ENCODE results near the gene MYT1. TPM values are rescaled to one million over a fixed set of nuclear protein-coding genes. Genes with fewer than 3 reads are reported as not detected.
"Not testable (repeated sequence)": the region's sequence is repeated elsewhere in the genome, so short reads cannot be mapped to it uniquely, and the experiment has no call there.

MYT1 gene
- polyA plus RNA-seq, 6 donors from 2014 or later, result not detected

DNA sequence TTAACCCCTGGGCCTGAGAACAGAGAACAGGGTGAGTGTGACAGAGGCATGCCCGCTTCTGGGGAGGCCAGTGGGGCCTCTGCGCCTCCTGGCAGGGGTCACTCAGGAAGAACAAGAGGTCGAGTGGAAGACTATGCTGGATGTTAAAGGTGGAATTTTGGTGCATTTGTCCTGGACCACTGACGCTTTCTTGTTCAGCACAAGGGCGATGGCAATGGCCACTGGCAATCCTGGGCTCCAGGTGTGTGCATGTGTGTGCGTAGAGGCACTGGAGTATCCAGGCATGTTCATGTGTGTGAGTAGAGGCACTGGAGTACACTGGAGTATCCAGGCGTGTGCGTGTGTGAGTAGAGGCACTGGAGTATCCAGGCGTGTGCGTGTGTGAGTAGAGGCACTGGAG, 33.4 kb upstream of the MYT1 start:
- DNase-seq, result no peak
- Mint-ChIP-seq H3K9me3 (peaks cover 0 to 3% (median 0%) of the 10 kb centered on the region in 7 donors), H3K4me3 (no peak overlapping the region), H3K27me3 (peaks cover 9 to 41% (median 40%) of the 10 kb centered on the region in 3 donors), H3K27ac (peak overlapping the region in 1 of 6 donors; percentile 19), H3K4me1 (no peaks in the 10 kb centered on the region), H3K36me3 (no peaks in the 10 kb centered on the region)
- no peak for ATAC-seq (ENCODE audit: low read depth in 2 of 2)

DNA sequence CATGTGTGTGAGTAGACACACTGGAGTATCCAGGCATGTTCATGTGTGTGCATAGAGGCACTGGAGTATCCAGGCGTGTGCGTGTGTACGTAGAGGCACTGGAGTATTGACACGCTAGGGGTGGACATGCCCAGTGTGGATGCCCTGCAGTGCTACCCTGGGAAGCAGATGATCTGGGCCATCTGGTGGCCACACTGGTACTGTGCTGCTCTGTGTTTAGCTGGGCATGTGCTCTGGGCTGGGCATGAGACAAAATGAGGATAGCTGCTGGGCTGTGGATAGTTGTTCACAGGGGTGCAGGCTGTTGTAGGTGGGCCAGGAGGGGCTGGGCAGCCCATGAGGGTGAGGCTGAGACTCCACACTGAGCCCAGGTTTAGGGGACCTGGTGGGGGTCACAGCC, 32.8 kb upstream of the MYT1 start:
- no peak for ATAC-seq (ENCODE audit: low read depth in 2 of 2)
- H3K9me3 Mint-ChIP-seq, result peaks cover 0 to 3% (median 0%) of the 10 kb centered on the region in 7 donors
- DNase-seq, result no peak

DNA sequence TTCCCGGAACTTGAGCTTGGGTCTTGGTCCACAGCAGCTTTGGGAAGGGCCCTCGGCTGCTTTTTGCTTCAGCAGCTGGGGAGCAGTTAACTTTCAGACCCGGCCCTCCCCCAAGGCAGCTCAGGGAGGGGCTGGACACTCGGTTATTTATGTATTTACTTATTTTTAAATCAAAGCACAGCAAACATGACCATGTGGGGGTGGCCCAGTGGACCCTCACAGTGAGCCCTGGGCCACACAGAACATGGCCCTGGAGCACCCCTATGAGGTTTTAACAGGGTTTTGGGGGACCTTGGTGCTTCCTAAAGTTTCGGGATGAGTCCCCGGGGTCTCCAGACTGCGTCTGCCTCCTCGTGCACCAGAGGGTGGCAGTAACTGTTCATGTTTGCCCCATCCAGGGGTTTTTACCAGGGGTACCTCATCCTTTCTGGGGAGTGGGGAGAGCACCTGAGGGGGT, 30.3 kb upstream of the MYT1 start:
- DNase-seq (no peak), ATAC-seq (ENCODE audit: low read depth in 2 of 2) (no peak)
- H3K36me3 Mint-ChIP-seq, result no peaks in the 10 kb centered on the region
- no peak overlapping the region for H3K4me3 Mint-ChIP-seq
- no peaks in the 10 kb centered on the region for H3K4me1 Mint-ChIP-seq
- peaks cover 12 to 45% (median 36%) of the 10 kb centered on the region in 3 donors for H3K27me3 Mint-ChIP-seq
- no peaks in the 10 kb centered on the region for H3K9me3 Mint-ChIP-seq
- no peak overlapping the region for H3K27ac Mint-ChIP-seq

More for the DNA sequence above, 32.8 kb upstream of the MYT1 start:
- H3K27me3 Mint-ChIP-seq, result peaks cover 12 to 46% (median 45%) of the 10 kb centered on the region in 3 donors
- H3K4me3 Mint-ChIP-seq, result no peak overlapping the region
- H3K4me1 Mint-ChIP-seq, result no peaks in the 10 kb centered on the region
- no peak overlapping the region for H3K27ac Mint-ChIP-seq
- no peaks in the 10 kb centered on the region for H3K36me3 Mint-ChIP-seq

DNA sequence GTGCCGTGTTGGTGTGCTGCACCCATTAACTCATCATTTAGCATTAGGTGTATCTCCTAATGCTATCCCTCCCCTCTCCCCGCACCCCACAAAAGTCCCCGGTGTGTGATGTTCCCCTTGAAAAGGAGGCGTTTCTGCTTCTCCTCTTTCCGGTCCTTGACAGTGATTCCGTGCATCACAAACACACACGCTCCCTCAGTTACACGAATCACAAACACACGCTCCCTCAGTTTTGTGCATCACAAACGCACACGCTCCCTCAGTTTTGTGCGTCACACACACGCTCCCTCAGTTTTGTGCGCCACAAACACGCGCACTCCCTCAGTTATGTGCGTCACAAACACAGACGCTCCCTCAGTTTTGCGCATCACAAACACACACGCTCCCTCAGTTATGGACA, 29.5 kb upstream of the MYT1 start:
- not testable (repeated sequence) for H3K36me3 Mint-ChIP-seq; ATAC-seq (ENCODE audit: low read depth in 2 of 2); DNase-seq; H3K4me1 Mint-ChIP-seq; H3K9me3 Mint-ChIP-seq; H3K27ac Mint-ChIP-seq
- Mint-ChIP-seq H3K27me3 (peaks cover 12 to 38% (median 29%) of the 10 kb centered on the region in 3 donors), H3K4me3 (peak overlapping the region in 1 of 8 donors; percentile 30)

DNA sequence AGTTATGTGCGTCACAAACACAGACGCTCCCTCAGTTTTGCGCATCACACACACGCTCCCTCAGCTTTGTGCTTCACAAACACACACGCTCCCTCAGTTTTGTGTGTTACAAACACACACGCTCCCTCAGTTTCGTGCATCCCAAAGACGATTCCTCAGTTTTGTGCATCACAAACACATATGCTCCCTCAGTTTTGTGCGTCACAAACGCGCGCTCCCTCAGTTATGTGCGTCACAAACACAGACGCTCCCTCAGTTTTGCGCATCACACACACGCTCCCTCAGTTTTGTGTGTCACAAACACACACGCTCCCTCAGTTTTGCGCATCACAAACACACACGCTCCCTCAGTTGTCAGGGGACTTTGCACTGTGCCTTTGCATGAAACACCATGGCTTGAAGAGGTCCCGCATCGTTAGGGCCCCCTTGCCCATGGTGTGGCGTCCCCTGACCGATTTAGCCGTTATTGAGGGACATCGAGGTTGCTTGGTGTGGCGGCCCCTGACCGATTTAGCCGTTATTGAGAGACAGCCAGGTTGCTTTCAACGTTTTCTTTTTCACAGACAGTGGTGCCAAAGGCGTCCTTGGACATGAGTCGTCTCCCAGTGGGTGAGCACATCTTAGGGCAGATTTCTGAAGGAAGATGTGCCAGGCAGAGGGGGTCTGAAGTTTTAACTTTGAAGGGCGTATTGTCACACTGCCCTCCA, 28.1 kb upstream of the MYT1 start:
- H3K4me1 Mint-ChIP-seq, result no peaks in the 10 kb centered on the region
- H3K36me3 Mint-ChIP-seq, result no peaks in the 10 kb centered on the region
- H3K4me3 Mint-ChIP-seq, result no peak overlapping the region
- no peak for DNase-seq
- H3K9me3 Mint-ChIP-seq, result no peaks in the 10 kb centered on the region
- ATAC-seq (ENCODE audit: low read depth in 2 of 2), result no peak
- H3K27me3 Mint-ChIP-seq, result peaks cover 12 to 35% (median 26%) of the 10 kb centered on the region in 3 donors
- no peak overlapping the region for H3K27ac Mint-ChIP-seq

DNA sequence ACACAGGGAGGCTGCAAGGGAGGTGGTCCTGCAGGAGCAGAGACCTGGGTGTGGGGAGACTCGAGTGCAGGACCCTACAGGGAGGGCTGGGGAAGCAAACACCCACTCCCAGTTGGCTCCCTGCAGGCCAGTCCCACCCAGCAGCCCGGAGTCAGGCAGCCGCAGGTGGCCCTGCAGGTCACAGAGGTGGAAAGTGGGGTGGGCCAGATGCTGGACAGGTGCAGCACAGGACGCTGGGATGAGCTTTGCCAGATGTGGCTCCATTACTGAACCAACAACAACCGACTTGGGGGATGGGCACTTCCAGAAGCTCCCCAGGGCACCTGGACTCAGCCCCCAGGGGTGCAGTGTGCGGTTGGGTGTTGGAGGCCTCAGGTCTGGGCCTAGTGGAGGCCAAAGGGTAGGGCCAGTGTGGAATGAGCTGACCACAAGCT, 26.6 kb upstream of the MYT1 start:
- ATAC-seq (ENCODE audit: low read depth in 2 of 2) (no peak), DNase-seq (no peak)
- no peaks in the 10 kb centered on the region for H3K36me3 Mint-ChIP-seq
- no peak overlapping the region for H3K4me3 Mint-ChIP-seq
- H3K27ac Mint-ChIP-seq, result no peak overlapping the region
- no peaks in the 10 kb centered on the region for H3K9me3 Mint-ChIP-seq
- H3K27me3 Mint-ChIP-seq, result peaks cover 12 to 33% (median 32%) of the 10 kb centered on the region in 3 donors
- H3K4me1 Mint-ChIP-seq, result peaks cover 0 to 4% (median 0%) of the 10 kb centered on the region in 3 donors

DNA sequence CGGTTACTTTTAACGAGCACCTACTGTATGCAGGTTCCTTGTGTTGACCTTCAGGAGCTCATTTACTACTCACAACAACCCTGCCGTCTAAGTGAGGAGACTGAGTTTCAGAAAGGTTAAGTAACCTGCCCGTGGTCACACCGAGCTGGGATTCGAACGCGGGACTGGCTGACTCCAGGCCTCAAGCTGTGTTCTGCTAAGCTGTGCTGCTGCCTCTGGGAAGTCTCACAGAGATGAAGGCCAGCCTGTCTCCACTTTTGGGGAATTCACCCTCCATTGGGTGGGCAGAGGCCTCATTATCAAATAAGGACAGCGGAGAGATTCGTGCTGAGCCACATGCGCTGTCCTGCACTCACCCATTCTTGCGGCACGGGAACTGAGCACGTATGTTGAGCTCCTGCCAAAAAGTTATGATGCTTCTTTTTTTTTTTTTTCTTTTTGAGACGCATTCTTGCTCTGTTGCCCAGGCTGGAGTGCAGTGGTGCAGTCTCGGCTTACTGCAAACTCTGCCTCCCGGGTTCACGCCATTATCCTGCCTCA, 25.9 kb upstream of the MYT1 start:
- Mint-ChIP-seq H3K27me3 (peaks cover 12 to 33% (median 32%) of the 10 kb centered on the region in 3 donors), H3K4me3 (no peak overlapping the region), H3K4me1 (peaks cover 0 to 4% (median 0%) of the 10 kb centered on the region in 3 donors), H3K27ac (no peak overlapping the region), H3K9me3 (no peaks in the 10 kb centered on the region), H3K36me3 (no peaks in the 10 kb centered on the region)
- DNase-seq (no peak), ATAC-seq (ENCODE audit: low read depth in 2 of 2) (no peak)

DNA sequence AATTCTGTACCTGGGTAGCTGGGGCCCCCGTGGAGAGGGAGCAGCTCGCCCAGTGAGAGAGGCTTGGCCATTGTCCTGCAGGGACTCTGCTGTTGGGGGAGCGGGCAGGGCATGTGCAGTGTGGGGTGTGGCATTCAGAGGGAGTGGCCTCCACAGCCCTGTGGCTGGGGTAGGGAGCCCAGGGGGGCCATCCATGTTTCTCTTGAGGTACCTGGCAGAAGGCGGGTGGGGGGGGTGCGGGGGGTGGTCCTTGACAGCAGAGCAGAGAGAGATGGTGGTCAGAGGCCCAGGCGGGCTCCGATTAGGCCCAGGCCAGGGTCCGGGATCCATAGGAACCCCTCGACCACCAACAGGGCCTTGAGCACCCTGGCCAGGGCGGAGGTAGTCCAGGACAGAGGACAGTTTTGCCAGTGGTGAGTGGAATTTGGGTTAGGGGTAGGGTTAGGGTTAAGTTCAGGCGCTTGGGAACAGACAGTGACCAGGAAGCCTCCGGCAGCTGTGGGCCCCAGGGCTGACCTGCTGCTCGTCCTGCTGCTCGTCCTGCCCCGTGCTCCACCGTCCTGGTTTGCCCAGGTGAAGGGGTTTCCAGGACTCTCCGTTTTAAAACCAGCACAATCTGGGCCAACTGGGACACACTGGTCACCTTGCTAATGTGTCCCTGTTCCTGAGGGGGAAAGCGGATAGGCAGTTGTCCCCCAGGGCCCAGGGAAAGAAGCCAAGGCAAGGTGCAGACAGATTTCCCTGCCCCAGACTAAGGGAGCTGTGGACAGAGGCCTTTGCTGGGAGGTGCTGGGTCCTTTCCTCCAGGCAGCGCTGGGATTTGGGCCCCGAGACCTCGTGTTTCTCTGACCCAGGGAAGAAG, 24.8 kb upstream of the MYT1 start:
- Mint-ChIP-seq H3K4me3 (no peak overlapping the region), H3K4me1 (peaks cover 0 to 4% (median 0%) of the 10 kb centered on the region in 3 donors), H3K9me3 (peaks cover 0 to 7% (median 3%) of the 10 kb centered on the region in 7 donors), H3K36me3 (peaks cover 0 to 5% of the 10 kb centered on the region in 2 donors), H3K27me3 (peaks cover 12 to 33% (median 32%) of the 10 kb centered on the region in 3 donors), H3K27ac (no peak overlapping the region)
- ATAC-seq (ENCODE audit: low read depth in 2 of 2) (no peak), DNase-seq (no peak)

DNA sequence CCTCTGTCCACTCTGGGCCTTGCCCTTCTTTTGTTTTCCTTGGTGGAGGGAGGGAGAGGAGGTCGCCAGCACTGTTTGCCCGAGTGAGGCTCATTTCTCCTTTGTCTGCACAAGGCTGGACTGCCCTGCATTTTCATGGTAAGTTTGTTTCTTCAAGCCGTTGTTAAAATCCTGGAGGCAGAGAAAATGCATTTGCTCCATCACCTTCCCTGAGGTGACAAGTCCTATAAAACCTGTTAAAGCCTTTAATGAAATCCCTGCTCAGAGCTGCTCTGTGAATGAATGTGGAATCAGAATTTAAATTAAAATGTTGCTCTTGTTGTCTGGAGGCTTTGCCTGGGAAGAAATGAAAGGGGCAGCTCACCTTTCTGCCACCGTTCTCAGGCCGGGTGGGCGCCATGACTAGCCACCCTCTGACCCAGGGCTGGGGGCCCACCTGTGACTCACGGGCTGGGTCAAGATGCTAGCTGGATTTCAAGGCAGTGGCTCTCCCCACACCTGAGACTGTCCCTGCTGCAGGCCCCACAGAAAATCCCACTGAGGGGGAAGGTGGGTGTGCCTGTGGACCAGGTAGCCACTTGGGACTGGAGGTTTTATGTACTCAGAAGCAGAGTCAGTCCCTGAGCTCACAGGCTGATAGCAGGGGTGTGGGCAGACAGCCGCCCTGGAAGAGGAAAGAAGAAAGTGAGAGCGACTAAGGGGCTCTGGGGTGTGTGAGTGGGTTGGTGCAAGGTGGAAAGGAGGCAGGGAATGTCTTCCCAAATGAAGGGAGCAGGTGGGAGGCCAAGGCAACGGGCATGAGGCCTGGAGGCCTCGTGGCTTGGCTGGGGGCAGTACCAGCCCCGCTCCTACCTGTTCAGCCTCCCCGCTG, 24.0 kb upstream of the MYT1 start:
- no peak overlapping the region for H3K4me3 Mint-ChIP-seq
- H3K9me3 Mint-ChIP-seq, result peaks cover 4 to 12% (median 10%) of the 10 kb centered on the region in 7 donors
- ATAC-seq (ENCODE audit: low read depth in 2 of 2) (no peak), DNase-seq (no peak)
- H3K4me1 Mint-ChIP-seq, result peaks cover 0 to 4% (median 0%) of the 10 kb centered on the region in 3 donors
- peaks cover 8 to 32% (median 31%) of the 10 kb centered on the region in 3 donors for H3K27me3 Mint-ChIP-seq
- peaks cover 0 to 13% of the 10 kb centered on the region in 2 donors for H3K36me3 Mint-ChIP-seq
- H3K27ac Mint-ChIP-seq, result no peak overlapping the region

DNA sequence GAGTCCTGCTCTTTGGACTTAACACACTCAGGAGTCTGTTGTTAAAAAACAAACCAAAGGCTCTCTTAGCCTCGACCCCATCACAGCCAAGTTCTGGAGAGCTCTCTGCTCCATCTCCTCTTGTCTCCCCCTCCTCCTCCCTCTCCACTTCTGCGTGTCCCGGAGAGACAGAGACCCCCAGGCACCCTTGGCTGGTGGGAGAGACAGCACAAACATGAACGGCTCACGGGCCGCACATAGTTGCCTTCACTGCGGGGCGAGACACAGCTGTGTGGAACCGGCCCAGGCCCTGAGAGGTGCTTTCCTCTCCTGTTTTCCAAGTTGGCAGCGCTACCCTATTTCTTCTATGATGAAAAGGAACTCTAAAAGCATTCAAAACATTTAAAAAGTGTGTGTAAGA, 23.3 kb upstream of the MYT1 start:
- Mint-ChIP-seq H3K4me3 (no peak overlapping the region), H3K27me3 (peaks cover 6 to 31% (median 24%) of the 10 kb centered on the region in 3 donors), H3K9me3 (peaks cover 4 to 12% (median 10%) of the 10 kb centered on the region in 7 donors), H3K36me3 (peaks cover 0 to 16% of the 10 kb centered on the region in 2 donors), H3K27ac (no peak overlapping the region), H3K4me1 (peaks cover 0 to 4% (median 0%) of the 10 kb centered on the region in 3 donors)
- ATAC-seq (ENCODE audit: low read depth in 2 of 2) (no peak), DNase-seq (no peak)

DNA sequence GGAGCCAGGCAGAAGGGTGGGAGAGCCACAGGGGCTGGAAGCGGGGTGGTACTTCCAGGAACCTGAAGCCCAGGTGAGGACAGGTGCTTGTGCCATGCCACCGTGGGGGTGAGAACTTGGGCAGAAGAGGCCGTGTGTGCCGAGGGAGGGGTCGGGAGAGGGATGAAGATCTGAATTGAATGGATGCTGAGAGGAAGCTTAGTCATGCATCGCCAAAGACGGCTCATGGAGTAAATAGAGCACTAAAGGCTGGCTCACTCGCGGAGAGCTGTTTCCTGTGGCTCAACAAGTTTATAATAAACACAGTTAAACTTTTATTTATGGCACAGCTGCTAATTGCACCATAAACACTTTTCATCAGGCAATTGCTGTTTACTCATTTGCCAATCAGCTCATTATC, 21.7 kb upstream of the MYT1 start:
- DNase-seq, result no peak
- H3K9me3 Mint-ChIP-seq, result peaks cover 4 to 12% (median 10%) of the 10 kb centered on the region in 7 donors
- H3K4me1 Mint-ChIP-seq, result peaks cover 0 to 4% (median 0%) of the 10 kb centered on the region in 3 donors
- no peak overlapping the region for H3K4me3 Mint-ChIP-seq
- H3K36me3 Mint-ChIP-seq, result peaks cover 0 to 16% of the 10 kb centered on the region in 2 donors
- no peak for ATAC-seq (ENCODE audit: low read depth in 2 of 2)
- no peak overlapping the region for H3K27ac Mint-ChIP-seq
- peaks cover 0 to 24% (median 19%) of the 10 kb centered on the region in 3 donors for H3K27me3 Mint-ChIP-seq

DNA sequence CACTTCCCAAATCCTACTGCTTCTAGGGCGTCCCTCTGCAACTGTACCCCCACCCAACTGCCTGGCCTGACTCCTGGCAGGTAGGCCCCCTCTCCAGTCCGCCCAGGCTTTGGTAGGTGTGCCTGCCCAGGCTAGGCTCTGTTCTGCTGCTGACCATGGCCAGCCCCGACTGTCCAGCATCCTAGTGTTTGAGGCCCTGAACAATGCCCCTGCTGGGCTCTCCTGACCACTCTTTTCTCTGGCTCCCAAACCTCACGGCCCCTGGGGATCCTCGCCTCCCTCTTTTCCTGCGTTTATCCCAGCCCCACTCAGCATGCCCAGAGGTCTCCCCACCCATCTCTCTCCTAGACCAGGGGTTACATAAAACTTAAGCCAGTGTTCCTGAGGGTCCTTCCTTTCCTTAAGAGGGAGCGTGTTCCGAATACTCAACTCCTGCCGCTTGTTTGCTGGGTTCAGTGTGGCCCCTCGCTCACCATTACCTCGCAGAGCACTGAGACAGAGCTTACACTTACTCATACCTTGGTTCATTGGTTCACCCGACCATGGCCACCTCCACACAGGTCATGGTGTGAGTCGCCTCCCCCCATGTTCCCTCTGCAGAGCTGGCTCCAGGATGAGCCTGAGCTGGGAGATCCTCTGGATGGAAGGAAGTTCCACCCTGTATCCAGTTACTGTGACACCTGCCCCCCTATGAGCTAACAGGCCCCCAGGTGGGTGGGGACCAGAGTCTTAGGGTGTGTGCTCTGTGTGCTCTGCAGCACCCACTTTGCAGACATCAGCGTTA, 21.0 kb upstream of the MYT1 start:
- H3K4me3 Mint-ChIP-seq, result no peak overlapping the region
- H3K27me3 Mint-ChIP-seq, result peaks cover 0 to 27% (median 19%) of the 10 kb centered on the region in 3 donors
- peaks cover 0 to 4% (median 0%) of the 10 kb centered on the region in 3 donors for H3K4me1 Mint-ChIP-seq
- no peak overlapping the region for H3K27ac Mint-ChIP-seq
- DNase-seq, result no peak
- peaks cover 0 to 16% of the 10 kb centered on the region in 2 donors for H3K36me3 Mint-ChIP-seq
- ATAC-seq (ENCODE audit: low read depth in 2 of 2), result no peak
- peaks cover 4 to 12% (median 10%) of the 10 kb centered on the region in 7 donors for H3K9me3 Mint-ChIP-seq
